A549 (cell line): ENCODE results near the gene COG5.

Experiments
- CEBPB ChIP-seq, 2 experiments: fragments of >200 bp in 1 of 2; sonication (Bioruptor Twin) in 1 of 2; formaldehyde crosslinking in 1 of 2; IDR thresholded peaks; 2 replicates each; pipeline ENCODE4 v1.6.1; 2012 to 2016
- ELK1 ChIP-seq: fragments of 150-350 bp; IDR thresholded peaks from 2 replicates; pipeline ENCODE4 v1.6.1; 2014; ENCODE audit warnings: low read depth, mild to moderate bottlenecking, low read length
- HMGXB4 ChIP-seq: fragments of 250-450 bp; sonication (Bioruptor Pico); IDR thresholded peaks from 2 replicates; pipeline ENCODE4 v1.5.0; 2021; ENCODE audit warnings: mild to moderate bottlenecking, moderate library complexity, borderline replicate concordance
- POLR2A ChIP-seq: IDR thresholded peaks from 2 replicates; pipeline ENCODE4 v1.6.1; 2012; ENCODE audit warnings: mild to moderate bottlenecking, low read length
- RAD21 ChIP-seq, 2 experiments: fragments of >200 bp in 1 of 2; sonication (Bioruptor Twin) in 1 of 2; formaldehyde crosslinking in 1 of 2; IDR thresholded peaks in 1 of 2; conservative IDR thresholded peaks in 1 of 2; 2 replicates in 1 of 2; 3 replicates in 1 of 2; pipeline ENCODE4 v1.6.1; 2012 to 2018; ENCODE audit warnings: inconsistent platforms in 1 of 2
- RCOR1 ChIP-seq: fragments of 150-350 bp; IDR thresholded peaks from 2 replicates; pipeline ENCODE4 v1.6.1; 2014; ENCODE audit warnings: antibody characterized with exemption, low read length, low read depth
- RFX5 ChIP-seq: fragments of 450-650 bp; IDR thresholded peaks from 2 replicates; pipeline ENCODE4 v1.7.1; 2014; ENCODE audit warnings: antibody characterized with exemption, mild to moderate bottlenecking, moderate library complexity
- TP53 ChIP-seq: fragments of 250-450 bp; sonication (Bioruptor Pico); IDR thresholded peaks from 2 replicates; pipeline ENCODE4 v1.5.0; 2021; ENCODE audit warnings: mild to moderate bottlenecking, moderate library complexity
- ZFP36 ChIP-seq: fragments of 450-650 bp; IDR thresholded peaks from 2 replicates; pipeline ENCODE4 v1.6.1; 2014; ENCODE audit warnings: borderline replicate concordance; ENCODE audit not compliant: partially characterized antibody
- TF ChIP-seq, protein P1 (sequence below): fragments of >200 bp; sonication (Bioruptor Twin); formaldehyde crosslinking; IDR thresholded peaks from 3 replicates; pipeline ENCODE4 v1.5.1; 2016
- TF ChIP-seq, protein P2 (sequence below): IDR thresholded peaks from 2 replicates; pipeline ENCODE4 v1.6.1; 2012

DNA sequence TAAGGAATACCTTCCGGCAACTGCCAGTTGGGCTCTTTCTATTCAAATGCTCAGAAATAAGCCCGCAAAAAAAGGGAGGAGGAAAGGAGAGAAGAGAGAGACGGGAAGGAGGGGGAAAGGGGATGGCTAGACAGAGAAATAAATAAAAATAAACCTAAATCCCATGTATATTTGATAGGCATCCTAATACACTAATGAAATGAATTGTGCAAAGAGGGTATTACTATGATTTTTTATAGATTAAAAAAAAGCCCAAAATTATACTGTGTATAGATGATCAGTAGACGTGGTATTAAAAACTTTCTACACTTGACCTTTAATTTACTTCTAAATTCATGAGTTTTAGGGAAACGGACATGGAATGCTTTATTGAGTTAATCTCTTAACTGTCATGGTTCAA is 305.0 kb downstream of the COG5 start:
- TF ChIP-seq RFX5 = no peak
- TF ChIP-seq TP53 (CRISPR knock-in tag) = no peak
- TF ChIP-seq, protein P1, sequence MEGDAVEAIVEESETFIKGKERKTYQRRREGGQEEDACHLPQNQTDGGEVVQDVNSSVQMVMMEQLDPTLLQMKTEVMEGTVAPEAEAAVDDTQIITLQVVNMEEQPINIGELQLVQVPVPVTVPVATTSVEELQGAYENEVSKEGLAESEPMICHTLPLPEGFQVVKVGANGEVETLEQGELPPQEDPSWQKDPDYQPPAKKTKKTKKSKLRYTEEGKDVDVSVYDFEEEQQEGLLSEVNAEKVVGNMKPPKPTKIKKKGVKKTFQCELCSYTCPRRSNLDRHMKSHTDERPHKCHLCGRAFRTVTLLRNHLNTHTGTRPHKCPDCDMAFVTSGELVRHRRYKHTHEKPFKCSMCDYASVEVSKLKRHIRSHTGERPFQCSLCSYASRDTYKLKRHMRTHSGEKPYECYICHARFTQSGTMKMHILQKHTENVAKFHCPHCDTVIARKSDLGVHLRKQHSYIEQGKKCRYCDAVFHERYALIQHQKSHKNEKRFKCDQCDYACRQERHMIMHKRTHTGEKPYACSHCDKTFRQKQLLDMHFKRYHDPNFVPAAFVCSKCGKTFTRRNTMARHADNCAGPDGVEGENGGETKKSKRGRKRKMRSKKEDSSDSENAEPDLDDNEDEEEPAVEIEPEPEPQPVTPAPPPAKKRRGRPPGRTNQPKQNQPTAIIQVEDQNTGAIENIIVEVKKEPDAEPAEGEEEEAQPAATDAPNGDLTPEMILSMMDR = no peak
- no peak for TF ChIP-seq ZFP36
- no peak for TF ChIP-seq ELK1
- TF ChIP-seq POLR2A = no peak
- TF ChIP-seq CEBPB (IDR thresholded peaks at IDR 0.05) = no peak
- TF ChIP-seq, protein P2, sequence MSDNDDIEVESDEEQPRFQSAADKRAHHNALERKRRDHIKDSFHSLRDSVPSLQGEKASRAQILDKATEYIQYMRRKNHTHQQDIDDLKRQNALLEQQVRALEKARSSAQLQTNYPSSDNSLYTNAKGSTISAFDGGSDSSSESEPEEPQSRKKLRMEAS = no peak
- TF ChIP-seq RCOR1 = no peak
- no peak for TF ChIP-seq RAD21 (conservative IDR thresholded peaks at IDR 0.05 in 1 of 2, IDR thresholded peaks at IDR 0.05 in 1 of 2)
- TF ChIP-seq HMGXB4 (CRISPR knock-in tag) = no peak
